ENCODE data around the gene KLHL40. TPM values are rescaled to one million over a fixed set of nuclear protein-coding genes. Genes with fewer than 3 reads are reported as not detected.

KLHL40 gene
- total RNA-seq, 1 donor from 2014 or later, result 179 TPM

DNA sequence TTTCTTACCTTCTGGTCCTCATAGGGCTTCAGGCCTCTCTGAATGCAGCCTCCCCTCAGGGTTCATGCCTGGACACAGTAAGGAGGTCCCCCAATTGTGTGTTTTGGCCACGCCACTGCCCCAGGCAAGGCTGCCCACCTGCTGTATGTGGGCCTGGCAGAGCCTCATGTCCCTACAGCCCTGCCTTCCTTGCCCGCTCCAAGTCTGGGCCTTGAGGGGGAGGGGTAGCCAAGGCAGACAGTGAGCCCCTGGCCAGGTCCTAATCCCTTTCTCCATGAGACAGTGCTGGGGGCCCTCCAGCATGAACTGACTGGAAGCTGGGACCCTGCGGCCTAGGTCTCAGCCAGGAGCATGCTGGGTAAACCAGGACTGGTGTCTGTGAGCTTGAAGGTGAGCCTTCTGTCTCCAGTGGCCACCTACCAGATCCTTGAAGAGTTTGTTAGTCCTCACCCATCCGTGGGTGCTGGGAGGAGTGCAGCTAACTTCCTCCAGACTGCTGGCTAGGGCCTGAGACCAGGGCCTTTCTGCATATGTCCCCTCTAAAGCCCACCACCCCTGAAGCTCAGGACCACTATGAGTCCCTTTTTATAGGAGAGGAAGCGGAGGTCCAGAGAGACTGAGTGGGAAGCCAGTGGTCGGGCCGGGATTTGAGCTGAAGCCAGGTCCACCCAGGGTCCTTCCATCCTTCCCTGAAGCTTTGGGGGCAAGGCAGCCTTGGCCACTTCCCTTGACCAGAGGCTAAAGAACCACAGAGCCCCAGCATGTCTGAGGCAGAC lies 23.1 kb upstream of the KLHL40 start:
- Histone ChIP-seq H3K4me3 (ENCODE audit: low read length in 3 of 3) (no peak overlapping the region), H3K36me3 (ENCODE audit: control insufficient read depth in 3 of 3, insufficient read depth in 3 of 3, low read length in 3 of 3) (peaks cover 12 to 23% (median 15%) of the 10 kb centered on the region in 3 donors), H3K27me3 (ENCODE audit: control insufficient read depth in 3 of 3, insufficient read depth in 3 of 3, low read length in 3 of 3) (no peaks in the 10 kb centered on the region), H3K9me3 (ENCODE audit: control insufficient read depth in 3 of 3, low read length in 3 of 3) (no peaks in the 10 kb centered on the region), H3K9ac (ENCODE audit: low read depth in 1 of 3, low read length in 3 of 3) (peak overlapping the region in 1 of 3 donors; percentile 40), H3K27ac (ENCODE audit: low read depth, low read length) (no peak overlapping the region), H3K4me1 (ENCODE audit: control insufficient read depth in 3 of 3, insufficient read depth in 3 of 3, low read length in 3 of 3) (peaks cover 31 to 74% (median 59%) of the 10 kb centered on the region in 3 donors)

DNA sequence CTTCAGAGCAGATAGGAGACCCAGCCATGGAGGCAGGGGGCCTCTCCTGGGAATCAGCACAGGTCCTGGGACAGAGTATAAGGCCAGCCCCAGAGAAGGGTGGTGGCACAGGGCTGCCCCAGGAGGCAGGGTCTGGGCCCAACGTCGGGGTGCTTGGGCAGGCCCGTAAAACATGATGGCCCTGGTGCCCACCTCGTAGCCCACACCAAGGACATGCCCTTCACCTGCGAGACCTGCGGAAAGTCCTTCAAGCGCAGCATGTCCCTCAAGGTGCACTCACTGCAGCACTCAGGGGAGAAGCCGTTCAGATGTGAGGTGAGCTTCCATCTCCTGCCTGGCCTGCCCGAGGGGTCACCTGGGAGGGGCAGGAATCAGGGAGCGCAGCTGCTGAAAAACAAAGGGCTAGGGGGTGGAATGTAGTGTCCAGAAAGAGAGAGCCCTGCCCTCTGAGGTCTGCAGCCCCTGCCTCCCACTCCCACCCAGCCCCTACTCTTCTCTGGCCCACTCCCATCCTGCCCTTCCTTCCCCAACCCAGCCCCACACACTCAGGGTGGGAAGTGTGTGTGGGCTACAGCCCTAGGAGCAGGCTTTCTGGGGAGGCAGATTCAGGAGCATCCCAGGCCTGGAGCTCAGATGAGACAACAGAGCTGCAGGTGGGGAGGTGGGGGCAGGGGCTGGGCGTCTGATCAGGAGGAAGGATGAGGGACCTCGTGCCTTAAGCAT lies 22.4 kb upstream of the KLHL40 start:
- Histone ChIP-seq H3K27me3 (ENCODE audit: control insufficient read depth in 3 of 3, insufficient read depth in 3 of 3, low read length in 3 of 3) (no peaks in the 10 kb centered on the region), H3K4me3 (ENCODE audit: low read length in 3 of 3) (no peak overlapping the region), H3K9ac (ENCODE audit: low read depth in 1 of 3, low read length in 3 of 3) (no peak overlapping the region), H3K27ac (ENCODE audit: low read depth, low read length) (no peak overlapping the region), H3K9me3 (ENCODE audit: control insufficient read depth in 3 of 3, low read length in 3 of 3) (no peaks in the 10 kb centered on the region), H3K36me3 (ENCODE audit: control insufficient read depth in 3 of 3, insufficient read depth in 3 of 3, low read length in 3 of 3) (peaks cover 12 to 23% (median 15%) of the 10 kb centered on the region in 3 donors), H3K4me1 (ENCODE audit: control insufficient read depth in 3 of 3, insufficient read depth in 3 of 3, low read length in 3 of 3) (peaks cover 39 to 74% (median 62%) of the 10 kb centered on the region in 3 donors)

DNA sequence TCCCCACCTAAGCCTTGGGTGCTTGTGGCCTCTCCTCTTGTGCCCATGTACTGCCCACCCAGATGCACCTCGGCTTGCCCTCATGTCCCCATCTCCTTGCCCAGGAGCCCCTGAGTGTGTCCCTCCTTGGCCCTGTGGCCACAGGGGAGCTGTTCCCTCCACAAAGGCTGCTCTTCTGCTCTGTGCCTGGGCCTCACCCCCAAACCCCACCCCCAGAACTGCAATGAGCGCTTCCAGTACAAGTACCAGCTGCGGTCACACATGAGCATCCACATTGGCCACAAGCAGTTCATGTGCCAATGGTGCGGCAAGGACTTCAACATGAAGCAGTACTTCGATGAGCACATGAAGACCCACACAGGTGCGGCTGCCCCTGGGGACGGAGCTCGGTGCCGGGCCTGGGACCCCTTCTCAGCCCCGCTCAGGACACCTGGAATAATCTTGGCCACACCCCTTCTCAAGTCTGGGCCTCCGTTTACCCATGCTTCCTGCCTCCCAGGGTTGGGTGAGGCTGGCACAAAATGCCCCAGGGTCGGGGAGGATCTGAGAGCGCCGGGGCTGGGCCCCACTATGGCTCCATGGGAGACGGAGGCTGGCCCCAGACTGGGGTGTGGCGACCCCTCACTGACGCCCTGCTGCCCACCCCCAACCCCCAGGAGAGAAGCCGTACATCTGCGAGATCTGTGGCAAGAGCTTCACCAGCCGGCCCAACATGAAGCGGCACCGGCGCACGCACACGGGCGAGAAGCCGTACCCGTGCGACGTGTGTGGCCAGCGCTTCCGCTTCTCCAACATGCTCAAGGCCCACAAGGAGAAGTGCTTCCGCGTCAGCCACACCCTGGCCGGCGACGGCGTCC lies 21.5 kb upstream of the KLHL40 start:
- H3K9me3 ChIP-seq (ENCODE audit: control insufficient read depth in 3 of 3, low read length in 3 of 3), result no peaks in the 10 kb centered on the region
- no peak overlapping the region for H3K27ac ChIP-seq (ENCODE audit: low read depth, low read length)
- H3K9ac ChIP-seq (ENCODE audit: low read depth in 1 of 3, low read length in 3 of 3), result no peak overlapping the region
- H3K4me1 ChIP-seq (ENCODE audit: control insufficient read depth in 3 of 3, insufficient read depth in 3 of 3, low read length in 3 of 3), result peaks cover 47 to 74% (median 62%) of the 10 kb centered on the region in 3 donors
- H3K36me3 ChIP-seq (ENCODE audit: control insufficient read depth in 3 of 3, insufficient read depth in 3 of 3, low read length in 3 of 3), result peaks cover 8 to 18% (median 9%) of the 10 kb centered on the region in 3 donors
- H3K4me3 ChIP-seq (ENCODE audit: low read length in 3 of 3), result no peak overlapping the region
- no peaks in the 10 kb centered on the region for H3K27me3 ChIP-seq (ENCODE audit: control insufficient read depth in 3 of 3, insufficient read depth in 3 of 3, low read length in 3 of 3)

DNA sequence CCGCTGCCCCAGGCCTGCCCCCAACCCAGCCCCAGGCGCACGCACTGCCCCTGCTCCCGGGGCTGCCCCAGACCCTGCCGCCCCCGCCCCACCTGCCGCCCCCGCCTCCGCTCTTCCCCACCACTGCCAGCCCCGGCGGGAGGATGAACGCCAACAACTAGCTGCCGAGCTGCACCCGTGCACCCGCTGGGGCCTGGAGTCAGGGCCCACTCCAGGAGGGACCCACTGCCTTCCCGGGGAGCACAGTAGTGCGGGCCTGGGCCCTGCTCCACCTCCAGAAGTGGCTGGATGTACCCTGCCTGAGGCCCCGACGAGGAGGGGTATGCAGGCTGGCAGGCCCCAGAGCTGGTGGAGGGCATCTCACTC lies 20.9 kb upstream of the KLHL40 start:
- H3K9ac ChIP-seq (ENCODE audit: low read depth in 1 of 3, low read length in 3 of 3), result no peak overlapping the region
- H3K4me3 ChIP-seq (ENCODE audit: low read length in 3 of 3), result no peak overlapping the region
- no peaks in the 10 kb centered on the region for H3K9me3 ChIP-seq (ENCODE audit: control insufficient read depth in 3 of 3, low read length in 3 of 3)
- H3K36me3 ChIP-seq (ENCODE audit: control insufficient read depth in 3 of 3, insufficient read depth in 3 of 3, low read length in 3 of 3), result peaks cover 6 to 16% (median 9%) of the 10 kb centered on the region in 3 donors
- peaks cover 47 to 72% (median 61%) of the 10 kb centered on the region in 3 donors for H3K4me1 ChIP-seq (ENCODE audit: control insufficient read depth in 3 of 3, insufficient read depth in 3 of 3, low read length in 3 of 3)
- H3K27ac ChIP-seq (ENCODE audit: low read depth, low read length), result no peak overlapping the region
- no peaks in the 10 kb centered on the region for H3K27me3 ChIP-seq (ENCODE audit: control insufficient read depth in 3 of 3, insufficient read depth in 3 of 3, low read length in 3 of 3)

DNA sequence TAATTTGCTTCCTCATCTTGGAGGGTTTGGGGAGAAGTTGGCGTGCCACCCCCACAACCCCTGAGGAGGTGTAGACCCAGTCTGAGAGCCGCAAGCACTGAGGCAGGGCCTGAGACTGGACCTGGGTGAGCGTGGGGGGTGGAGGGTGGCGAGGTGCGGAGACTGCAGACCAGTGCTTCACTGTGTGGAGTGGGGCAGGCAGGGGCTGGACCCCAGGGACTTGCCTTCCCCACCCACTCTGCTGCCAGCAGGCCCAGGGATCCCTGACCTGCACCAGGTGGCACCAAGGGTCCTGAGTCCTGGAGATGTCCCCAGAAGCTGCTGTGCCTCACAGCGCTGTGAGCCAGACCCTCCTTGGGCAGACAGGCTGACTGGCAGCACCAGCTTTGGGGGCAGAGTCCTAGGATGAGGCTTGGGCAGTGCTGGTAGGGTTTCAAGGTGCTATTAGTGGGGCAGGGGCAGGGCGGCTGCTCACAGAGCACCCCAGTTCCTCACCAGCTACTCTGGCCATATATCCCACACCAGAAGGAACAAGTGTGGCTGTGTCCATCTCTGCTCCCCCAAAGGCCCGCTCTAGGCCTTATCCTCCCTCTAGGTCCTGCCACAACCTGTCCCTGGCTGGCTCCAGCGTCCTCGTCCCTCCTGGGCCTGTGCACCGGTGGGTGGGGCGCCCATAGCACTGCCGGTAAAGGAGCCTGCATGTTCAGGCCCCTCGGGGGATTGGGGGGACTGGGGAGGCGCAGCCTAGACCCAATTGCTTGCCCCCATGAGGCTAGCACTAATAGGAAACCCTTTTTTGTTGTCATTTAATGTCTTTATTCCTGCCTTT lies 20.1 kb upstream of the KLHL40 start:
- H3K4me3 ChIP-seq (ENCODE audit: low read length in 3 of 3), result no peak overlapping the region
- H3K36me3 ChIP-seq (ENCODE audit: control insufficient read depth in 3 of 3, insufficient read depth in 3 of 3, low read length in 3 of 3), result peaks cover under 1 to 8% (median 3%) of the 10 kb centered on the region in 3 donors
- H3K9ac ChIP-seq (ENCODE audit: low read depth in 1 of 3, low read length in 3 of 3), result peak overlapping the region in 1 of 3 donors; percentile 62
- peak overlapping the region; percentile 84 for H3K27ac ChIP-seq (ENCODE audit: low read depth, low read length)
- H3K4me1 ChIP-seq (ENCODE audit: control insufficient read depth in 3 of 3, insufficient read depth in 3 of 3, low read length in 3 of 3), result peaks cover 40 to 64% (median 53%) of the 10 kb centered on the region in 3 donors
- no peaks in the 10 kb centered on the region for H3K27me3 ChIP-seq (ENCODE audit: control insufficient read depth in 3 of 3, insufficient read depth in 3 of 3, low read length in 3 of 3)
- H3K9me3 ChIP-seq (ENCODE audit: control insufficient read depth in 3 of 3, low read length in 3 of 3), result no peaks in the 10 kb centered on the region

DNA sequence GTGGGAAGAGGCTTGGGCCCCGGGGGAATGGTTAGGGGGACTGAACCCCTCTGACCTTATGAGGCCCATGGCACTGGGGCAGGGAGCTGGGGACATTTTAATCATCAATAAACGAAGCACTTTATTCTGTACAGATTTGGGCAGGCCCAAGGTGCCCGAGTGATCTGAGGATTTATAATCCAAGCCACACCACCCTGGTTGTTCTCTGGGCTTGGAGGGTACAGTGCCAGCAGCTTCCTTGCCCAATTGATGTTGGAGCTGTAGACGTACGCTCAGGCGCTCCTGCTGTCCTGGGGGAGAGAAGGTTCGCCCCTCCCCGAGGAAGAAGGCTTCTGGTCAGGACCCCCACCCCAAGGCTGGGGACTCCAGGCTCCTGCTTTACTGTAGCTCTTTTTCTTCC lies 19.3 kb upstream of the KLHL40 start:
- H3K9ac ChIP-seq (ENCODE audit: low read depth in 1 of 3, low read length in 3 of 3), result peak overlapping the region in 2 of 3 donors; percentile 40 to 62
- peak overlapping the region in 1 of 3 donors; percentile 6 for H3K4me3 ChIP-seq (ENCODE audit: low read length in 3 of 3)
- H3K9me3 ChIP-seq (ENCODE audit: control insufficient read depth in 3 of 3, low read length in 3 of 3), result no peaks in the 10 kb centered on the region
- peaks cover 35 to 56% (median 46%) of the 10 kb centered on the region in 3 donors for H3K4me1 ChIP-seq (ENCODE audit: control insufficient read depth in 3 of 3, insufficient read depth in 3 of 3, low read length in 3 of 3)
- H3K27ac ChIP-seq (ENCODE audit: low read depth, low read length), result peak overlapping the region; percentile 84
- no peaks in the 10 kb centered on the region for H3K27me3 ChIP-seq (ENCODE audit: control insufficient read depth in 3 of 3, insufficient read depth in 3 of 3, low read length in 3 of 3)
- H3K36me3 ChIP-seq (ENCODE audit: control insufficient read depth in 3 of 3, insufficient read depth in 3 of 3, low read length in 3 of 3), result peaks cover 0 to 6% (median 3%) of the 10 kb centered on the region in 3 donors

DNA sequence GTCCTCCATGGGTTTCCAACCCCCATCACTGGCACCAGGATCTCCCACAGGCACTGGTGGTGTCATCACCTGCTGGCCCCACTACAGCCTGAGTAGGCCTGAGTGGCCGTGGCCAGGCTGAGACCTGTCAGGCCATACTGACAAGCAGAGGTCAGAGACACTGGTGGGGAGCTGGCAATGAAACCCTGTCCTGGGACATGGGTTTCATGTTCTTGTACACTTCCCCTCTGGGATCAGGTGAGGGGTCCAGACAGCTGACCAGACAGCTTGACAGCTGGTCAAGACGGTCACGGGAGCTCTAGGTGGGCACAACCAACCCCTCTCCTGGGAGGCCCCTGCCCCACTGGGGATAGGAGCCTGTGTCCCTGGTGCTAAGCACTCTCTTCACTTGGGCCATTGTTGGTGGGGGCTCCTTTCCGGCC lies 18.7 kb upstream of the KLHL40 start:
- H3K9me3 ChIP-seq (ENCODE audit: control insufficient read depth in 3 of 3, low read length in 3 of 3), result no peaks in the 10 kb centered on the region
- H3K4me3 ChIP-seq (ENCODE audit: low read length in 3 of 3), result peak overlapping the region in 1 of 3 donors; percentile 35
- H3K4me1 ChIP-seq (ENCODE audit: control insufficient read depth in 3 of 3, insufficient read depth in 3 of 3, low read length in 3 of 3), result peaks cover 31 to 51% (median 44%) of the 10 kb centered on the region in 3 donors
- no peaks in the 10 kb centered on the region for H3K27me3 ChIP-seq (ENCODE audit: control insufficient read depth in 3 of 3, insufficient read depth in 3 of 3, low read length in 3 of 3)
- H3K9ac ChIP-seq (ENCODE audit: low read depth in 1 of 3, low read length in 3 of 3), result peak overlapping the region; percentile 40 to 62 (median 46)
- H3K36me3 ChIP-seq (ENCODE audit: control insufficient read depth in 3 of 3, insufficient read depth in 3 of 3, low read length in 3 of 3), result peaks cover 0 to 4% (median 0%) of the 10 kb centered on the region in 3 donors
- H3K27ac ChIP-seq (ENCODE audit: low read depth, low read length), result peak overlapping the region; percentile 84

DNA sequence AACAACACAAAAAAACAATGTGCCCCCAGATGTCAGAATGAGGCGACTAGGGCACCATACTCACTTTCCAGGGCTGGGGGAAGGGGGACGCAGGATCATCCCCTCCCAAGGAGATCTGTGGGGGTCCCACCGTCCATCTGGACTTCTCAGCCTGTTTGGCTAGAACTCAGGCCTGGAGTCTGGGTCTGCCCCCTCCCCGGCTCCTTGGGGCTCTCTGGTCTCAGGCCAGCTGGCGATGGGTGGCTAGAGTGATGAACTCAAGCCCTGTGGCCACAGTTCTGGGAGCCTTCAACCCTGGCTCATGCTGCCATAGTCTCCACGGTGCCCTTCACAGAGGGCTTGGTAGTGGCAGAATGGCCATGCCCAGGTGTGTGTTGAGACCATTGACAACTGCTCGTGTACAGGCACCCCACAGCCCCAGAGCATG lies 18.2 kb upstream of the KLHL40 start:
- Histone ChIP-seq H3K4me1 (ENCODE audit: control insufficient read depth in 3 of 3, insufficient read depth in 3 of 3, low read length in 3 of 3) (peaks cover 30 to 46% (median 40%) of the 10 kb centered on the region in 3 donors), H3K36me3 (ENCODE audit: control insufficient read depth in 3 of 3, insufficient read depth in 3 of 3, low read length in 3 of 3) (peaks cover 0 to 4% (median 0%) of the 10 kb centered on the region in 3 donors), H3K9ac (ENCODE audit: low read depth in 1 of 3, low read length in 3 of 3) (peak overlapping the region in 2 of 3 donors; percentile 46 to 62), H3K4me3 (ENCODE audit: low read length in 3 of 3) (no peak overlapping the region), H3K27me3 (ENCODE audit: control insufficient read depth in 3 of 3, insufficient read depth in 3 of 3, low read length in 3 of 3) (no peaks in the 10 kb centered on the region), H3K27ac (ENCODE audit: low read depth, low read length) (peak overlapping the region; percentile 84), H3K9me3 (ENCODE audit: control insufficient read depth in 3 of 3, low read length in 3 of 3) (no peaks in the 10 kb centered on the region)

Measured in skeletal muscle tissue (tissue), 4 donors.